Brain microvascular endothelial cell (primary cell): ENCODE results near the gene ADPRS.

Experiments used
- DNase-seq: peaks from one replicate; pipeline ENCODE4 v3.0.0-alpha.2; 2020
- H3K27ac ChIP-seq: fragments of 250-450 bp; sonication (Bioruptor Pico); 2 replicates; pipeline ENCODE4 v1.5.1; 2020; ENCODE audit warnings: mild to moderate bottlenecking, moderate library complexity
- H3K27me3 ChIP-seq: fragments of 250-450 bp; sonication (Bioruptor Pico); replicated peaks from 2 replicates; pipeline ENCODE4 v1.5.1; 2020; ENCODE audit warnings: mild to moderate bottlenecking
- H3K36me3 ChIP-seq: fragments of 250-450 bp; sonication (Bioruptor Pico); replicated peaks from 2 replicates; pipeline ENCODE4 v1.5.1; 2020; ENCODE audit warnings: mild to moderate bottlenecking
- H3K4me3 ChIP-seq: 2 replicates; pipeline ENCODE4 v1.5.1; 2011; ENCODE audit warnings: low read depth, mild to moderate bottlenecking, control low read depth, low read length, moderate library complexity
- in situ Hi-C: cut with HindIII; loops from 2 replicates; pipeline ENCODE4 v1.10.0; 2017; ENCODE audit warnings: low sequenced_read_pairs, low pct_ligation_motif_present
- TF ChIP-seq, protein P1 (sequence below): IDR thresholded peaks from 2 replicates; pipeline ENCODE4 v1.5.1; 2011; ENCODE audit warnings: low read depth, mild to moderate bottlenecking, moderate library complexity, low read length, control low read depth, inconsistent platforms; ENCODE audit errors: missing control alignments

Gene ADPRS

DNA sequence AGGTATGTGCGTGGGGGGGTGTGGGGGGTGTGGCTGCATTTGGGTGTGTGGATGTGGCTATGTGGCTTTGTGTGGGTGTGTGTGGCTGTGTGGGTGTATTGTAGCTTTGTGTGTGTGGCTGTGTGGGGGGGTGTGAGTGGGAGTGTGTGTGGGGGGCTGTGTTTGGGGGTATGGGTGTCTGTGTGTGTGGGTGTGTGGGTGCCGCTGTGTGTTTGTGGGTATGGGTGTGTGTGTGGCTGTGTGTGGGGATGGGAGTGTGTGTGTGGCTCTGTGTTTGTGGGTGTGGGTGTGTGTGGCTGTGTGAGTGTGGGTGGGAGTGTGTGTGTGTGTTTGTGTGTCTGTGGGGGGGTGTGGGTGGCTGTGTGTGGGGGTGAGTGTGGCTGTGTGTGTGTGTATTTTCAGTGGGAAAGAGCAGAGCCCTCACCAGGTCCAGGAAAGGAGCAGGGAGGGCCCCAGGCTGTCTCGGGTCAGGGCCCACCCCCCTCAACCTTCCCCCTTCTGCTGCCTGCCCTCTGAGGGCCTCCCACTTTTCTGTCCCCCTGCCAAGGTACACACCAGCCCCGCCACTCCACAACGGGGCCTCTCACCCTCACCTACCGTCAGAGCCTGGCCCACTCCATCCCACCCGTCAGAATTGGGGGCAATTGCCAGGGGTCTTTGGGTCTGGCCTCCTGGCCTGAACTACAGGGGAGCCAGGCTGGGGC lies 38.3 kb downstream of the ADPRS start:
- in situ Hi-C loops = no loop called here
- TF ChIP-seq, protein P1, sequence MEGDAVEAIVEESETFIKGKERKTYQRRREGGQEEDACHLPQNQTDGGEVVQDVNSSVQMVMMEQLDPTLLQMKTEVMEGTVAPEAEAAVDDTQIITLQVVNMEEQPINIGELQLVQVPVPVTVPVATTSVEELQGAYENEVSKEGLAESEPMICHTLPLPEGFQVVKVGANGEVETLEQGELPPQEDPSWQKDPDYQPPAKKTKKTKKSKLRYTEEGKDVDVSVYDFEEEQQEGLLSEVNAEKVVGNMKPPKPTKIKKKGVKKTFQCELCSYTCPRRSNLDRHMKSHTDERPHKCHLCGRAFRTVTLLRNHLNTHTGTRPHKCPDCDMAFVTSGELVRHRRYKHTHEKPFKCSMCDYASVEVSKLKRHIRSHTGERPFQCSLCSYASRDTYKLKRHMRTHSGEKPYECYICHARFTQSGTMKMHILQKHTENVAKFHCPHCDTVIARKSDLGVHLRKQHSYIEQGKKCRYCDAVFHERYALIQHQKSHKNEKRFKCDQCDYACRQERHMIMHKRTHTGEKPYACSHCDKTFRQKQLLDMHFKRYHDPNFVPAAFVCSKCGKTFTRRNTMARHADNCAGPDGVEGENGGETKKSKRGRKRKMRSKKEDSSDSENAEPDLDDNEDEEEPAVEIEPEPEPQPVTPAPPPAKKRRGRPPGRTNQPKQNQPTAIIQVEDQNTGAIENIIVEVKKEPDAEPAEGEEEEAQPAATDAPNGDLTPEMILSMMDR = no peak
- H3K4me3 ChIP-seq = no peak overlapping the region
- no peak overlapping the region for H3K27ac ChIP-seq
- no peak for DNase-seq
- no peaks in the 10 kb centered on the region for H3K36me3 ChIP-seq
- peaks cover 14% of the 10 kb centered on the region for H3K27me3 ChIP-seq

DNA sequence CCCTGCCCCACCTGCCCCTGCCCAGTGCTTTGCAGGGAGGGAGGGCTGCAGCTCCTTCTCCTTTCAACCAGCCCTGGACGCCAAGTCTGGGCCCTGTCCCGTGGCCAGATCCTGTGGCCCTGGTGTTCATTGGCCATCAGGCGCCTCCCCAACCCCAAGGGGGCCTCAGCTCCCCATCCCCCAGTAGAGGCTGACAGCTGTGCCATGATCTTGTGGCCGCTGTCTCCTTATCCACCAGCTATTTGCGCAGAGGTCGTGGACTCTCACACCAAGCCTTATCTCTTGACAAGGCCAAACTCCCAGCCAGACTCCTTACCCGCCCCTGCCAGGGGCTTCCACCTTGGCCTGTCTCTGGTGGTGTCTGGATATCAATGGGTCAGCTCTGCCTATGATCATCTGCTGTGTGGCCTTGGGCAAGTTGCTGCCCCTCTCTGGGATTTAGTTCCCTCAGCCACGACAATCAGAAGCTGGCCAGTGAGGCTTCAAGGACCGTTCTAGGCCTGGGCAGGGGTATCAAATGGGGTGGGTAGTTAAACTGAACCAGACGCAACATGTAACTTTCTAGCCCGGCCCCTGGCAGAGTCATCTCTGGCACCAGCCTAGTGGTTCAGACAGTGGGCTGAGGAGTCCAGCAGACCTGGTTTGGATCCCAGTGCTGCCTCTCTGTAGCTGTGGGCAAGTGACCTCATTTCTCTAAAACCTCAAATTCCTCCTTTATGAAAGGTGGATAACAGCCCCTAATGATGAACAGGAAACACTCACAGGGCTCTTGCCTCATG lies 39.6 kb downstream of the ADPRS start:
- Histone ChIP-seq H3K36me3 (no peaks in the 10 kb centered on the region), H3K4me3 (no peak overlapping the region), H3K27me3 (peaks cover 14% of the 10 kb centered on the region), H3K27ac (no peak overlapping the region)
- TF ChIP-seq, protein P1 = no peak
- in situ Hi-C loops = no loop called here
- DNase-seq = no peak

DNA sequence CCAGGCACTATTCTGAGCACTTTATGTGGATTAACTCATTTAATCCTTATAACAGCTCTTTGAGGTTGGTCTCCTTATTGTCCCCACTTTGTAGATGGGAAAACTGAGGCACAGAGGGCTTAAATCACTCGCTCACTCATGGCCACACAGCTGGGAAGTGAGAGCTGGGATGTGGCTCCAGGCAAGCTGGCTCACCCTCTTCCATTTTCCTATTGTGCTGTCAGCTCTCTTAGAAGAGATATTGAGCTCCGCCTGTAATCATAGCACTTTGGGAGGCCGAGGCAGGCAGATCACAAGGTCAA lies 40.2 kb downstream of the ADPRS start:
- no peaks in the 10 kb centered on the region for H3K36me3 ChIP-seq
- in situ Hi-C loops = no loop called here
- H3K27me3 ChIP-seq = peaks cover 14% of the 10 kb centered on the region
- H3K4me3 ChIP-seq = no peak overlapping the region
- DNase-seq = no peak
- TF ChIP-seq, protein P1 = no peak
- H3K27ac ChIP-seq = no peak overlapping the region

DNA sequence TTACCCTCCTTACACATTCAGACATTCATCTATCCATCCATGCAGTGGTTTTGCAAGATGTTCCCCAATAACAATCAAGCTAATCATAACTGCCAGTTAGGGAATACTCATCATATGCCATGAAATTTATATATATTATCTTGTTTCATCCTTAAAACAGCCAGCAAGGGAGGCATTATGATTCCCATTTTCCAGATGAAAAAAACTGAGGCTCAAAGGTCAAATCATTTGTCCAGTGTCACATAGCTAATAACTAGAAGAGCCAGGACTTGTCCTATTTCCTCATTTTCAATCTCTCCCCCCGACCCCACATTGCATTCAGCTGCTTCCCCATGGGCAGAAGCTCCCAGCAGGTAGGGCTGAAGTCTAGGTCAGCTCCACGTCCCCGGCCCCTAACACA lies 43.3 kb downstream of the ADPRS start:
- no peaks in the 10 kb centered on the region for H3K27me3 ChIP-seq
- no peak overlapping the region for H3K4me3 ChIP-seq
- in situ Hi-C loops = loop anchor here (10.0 kb wide), 1 partner anchor 153 kb away; no protein-coding TSS in a partner anchor
- no peak overlapping the region for H3K27ac ChIP-seq
- no peak for DNase-seq
- H3K36me3 ChIP-seq = peaks cover 4% of the 10 kb centered on the region
- TF ChIP-seq, protein P1 = no peak

DNA sequence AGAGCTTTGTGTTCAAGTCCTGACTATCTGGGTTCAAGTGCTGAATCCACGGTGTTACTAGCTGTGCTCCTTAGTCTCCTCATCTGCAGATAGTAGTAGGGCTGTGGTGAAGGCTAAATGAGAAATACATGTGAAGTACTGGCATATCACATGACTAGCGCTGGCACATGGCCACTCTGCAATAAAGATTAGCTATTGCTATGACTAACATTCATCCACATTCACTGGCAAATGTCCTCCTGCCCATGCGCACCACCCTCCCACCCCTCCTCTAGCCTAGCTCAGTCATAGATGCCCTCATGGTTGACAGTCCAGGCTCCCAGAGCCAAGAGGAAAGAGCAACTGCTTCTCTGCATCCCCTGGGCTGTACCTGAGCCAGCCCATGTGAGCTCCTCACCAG lies 44.8 kb downstream of the ADPRS start:
- DNase-seq = peak; percentile 75
- no peaks in the 10 kb centered on the region for H3K27me3 ChIP-seq
- TF ChIP-seq, protein P1 = no peak
- H3K36me3 ChIP-seq = peaks cover 18% of the 10 kb centered on the region
- no peak overlapping the region for H3K4me3 ChIP-seq
- in situ Hi-C loops = loop anchor here (10.0 kb wide), 1 partner anchor 151 kb away; no protein-coding TSS in a partner anchor
- H3K27ac ChIP-seq = no peak overlapping the region
